ENCODE data around the gene PSMD1. TPM values are rescaled to one million over a fixed set of nuclear protein-coding genes. Genes with fewer than 3 reads are reported as not detected.

PSMD1 gene
- total RNA-seq, 2 experiments from 2014 or later = 27.9 to 31.3 TPM

GRCh38 chr2:231163011-231163410 lies 106.3 kb downstream of the PSMD1 start:
- Mint-ChIP-seq H3K4me3 (no peak overlapping the region), H3K27ac (no peak overlapping the region), H3K27me3 (no peaks in the 10 kb centered on the region), H3K9me3 (no peaks in the 10 kb centered on the region), H3K36me3 (ENCODE audit: low read depth) (peaks cover 68% of the 10 kb centered on the region), H3K4me1 (ENCODE audit: low read depth) (peaks cover 10% of the 10 kb centered on the region)
- intact Hi-C loops (cut with DNase I, micrococcal nuclease) = loop anchor here in 1 of 2 experiments (10.0 kb wide), 1 partner anchor 58 kb away; no protein-coding TSS in a partner anchor
- no peaks in the 10 kb centered on the region for H3K9me3 ChIP-seq (ENCODE audit: control insufficient read depth in 1 of 2, insufficient read depth in 1 of 2, low read length in 2 of 2)
- ChIA-PET CTCF (interaction anchor here (1.1 kb wide), 1 partner anchor 14 kb away, joined by 3 read pairs; no protein-coding TSS in a partner anchor), POLR2A (no interaction called here)
- ATAC-seq (ENCODE audit: poor library complexity) (no peak), DNase-seq (no peak)
- no peak overlapping the region for H3K27ac ChIP-seq (ENCODE audit: low read depth in 1 of 2, low read length in 2 of 2)
- H3K4me1 ChIP-seq (ENCODE audit: insufficient read depth, low read length) = peaks cover 6% of the 10 kb centered on the region
- no peaks in the 10 kb centered on the region for H3K27me3 ChIP-seq (ENCODE audit: control insufficient read depth in 1 of 2, insufficient read depth in 2 of 2, low read length in 2 of 2)
- no peak for TF ChIP-seq CTCF (IDR thresholded peaks at IDR 0.05)
- H3K4me3 ChIP-seq (ENCODE audit: low read length) = no peak overlapping the region
- H3K36me3 ChIP-seq (ENCODE audit: insufficient read depth, low read length) = peaks cover 66% of the 10 kb centered on the region

DNA sequence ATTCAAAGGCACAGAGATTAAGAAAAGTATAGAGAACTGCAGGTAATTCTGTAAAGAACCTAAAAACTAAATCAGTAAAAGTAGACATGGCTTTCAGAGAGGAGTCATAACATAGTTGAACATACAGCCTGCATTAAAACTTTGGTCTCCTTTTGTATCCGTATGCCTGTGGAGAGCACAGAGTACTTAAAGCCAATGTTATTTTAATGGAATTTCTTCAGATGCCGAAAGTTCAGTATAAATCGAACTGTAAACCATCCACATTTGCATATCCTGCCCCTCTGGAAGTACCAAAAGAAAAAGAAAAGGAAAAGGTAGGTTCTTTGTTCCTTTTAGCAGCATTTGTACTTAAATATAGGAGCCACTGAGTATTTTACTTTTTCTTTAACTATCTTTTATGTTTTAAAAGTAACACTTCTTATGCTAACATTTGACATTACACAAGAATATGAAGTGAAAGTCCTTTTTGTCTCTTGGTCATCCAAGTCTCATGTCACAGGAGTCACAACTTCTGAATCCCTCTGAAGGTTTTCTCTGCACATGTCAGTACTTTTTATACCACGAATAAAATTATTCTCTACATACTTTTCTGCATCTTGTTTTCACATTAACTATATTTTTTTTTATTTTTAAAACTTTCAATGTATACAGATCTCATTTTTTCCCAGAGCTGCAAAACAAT lies 106.9 kb downstream of the PSMD1 start:
- no peak overlapping the region for H3K4me3 ChIP-seq (ENCODE audit: low read length)
- CTCF ChIA-PET = no interaction called here
- H3K4me1 Mint-ChIP-seq (ENCODE audit: low read depth) = peaks cover 10% of the 10 kb centered on the region
- H3K36me3 Mint-ChIP-seq (ENCODE audit: low read depth) = peaks cover 68% of the 10 kb centered on the region
- no peak overlapping the region for H3K27ac ChIP-seq (ENCODE audit: low read depth in 1 of 2, low read length in 2 of 2)
- DNase-seq (no peak), ATAC-seq (ENCODE audit: poor library complexity) (no peak)
- H3K27me3 ChIP-seq (ENCODE audit: control insufficient read depth in 1 of 2, insufficient read depth in 2 of 2, low read length in 2 of 2) = no peaks in the 10 kb centered on the region
- no peaks in the 10 kb centered on the region for H3K9me3 ChIP-seq (ENCODE audit: control insufficient read depth in 1 of 2, insufficient read depth in 1 of 2, low read length in 2 of 2)
- no peaks in the 10 kb centered on the region for H3K9me3 Mint-ChIP-seq
- peaks cover 6% of the 10 kb centered on the region for H3K4me1 ChIP-seq (ENCODE audit: insufficient read depth, low read length)
- H3K27ac Mint-ChIP-seq = no peak overlapping the region
- H3K4me3 Mint-ChIP-seq = no peak overlapping the region
- intact Hi-C loops (cut with DNase I, micrococcal nuclease) = loop anchor here in 1 of 2 experiments (10.0 kb wide), 1 partner anchor 59 kb away; no protein-coding TSS in a partner anchor
- H3K27me3 Mint-ChIP-seq = no peaks in the 10 kb centered on the region
- POLR2A ChIA-PET = no interaction called here
- H3K36me3 ChIP-seq (ENCODE audit: insufficient read depth, low read length) = peaks cover 65% of the 10 kb centered on the region
- no peak for TF ChIP-seq CTCF (IDR thresholded peaks at IDR 0.05)

DNA sequence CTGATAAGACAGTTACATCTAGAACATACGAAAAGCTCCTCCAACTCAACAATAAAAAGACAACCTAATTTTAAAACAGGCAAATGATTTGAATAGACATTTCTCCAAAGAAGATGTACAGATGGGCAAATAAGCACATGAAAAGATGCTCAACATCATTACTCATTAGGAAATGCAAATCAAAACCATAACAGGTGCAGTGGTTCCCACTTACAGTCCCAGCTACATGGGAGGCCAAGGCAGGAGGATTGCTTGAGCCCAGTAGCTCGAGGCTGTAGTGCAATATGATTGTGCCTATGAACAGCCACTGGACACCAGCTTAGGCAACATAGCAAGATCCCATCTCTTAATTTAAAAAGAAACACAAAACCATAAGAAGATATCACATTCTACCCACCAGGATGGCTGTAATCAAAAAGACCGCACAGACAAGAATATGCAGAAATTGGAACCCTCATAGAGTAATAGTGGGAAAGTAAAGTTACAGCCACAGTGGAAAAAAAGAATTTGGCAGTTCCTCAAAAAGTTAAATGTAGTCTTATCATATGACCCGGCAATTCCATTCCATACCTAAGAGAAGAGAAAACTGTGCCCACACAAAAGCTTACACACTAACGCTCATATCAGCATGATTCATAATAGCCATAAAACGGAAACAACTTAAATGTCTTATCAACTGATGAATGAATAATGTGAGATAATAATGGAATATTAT lies 111.2 kb downstream of the PSMD1 start:
- Mint-ChIP-seq H3K4me3 (no peak overlapping the region), H3K9me3 (no peaks in the 10 kb centered on the region), H3K4me1 (ENCODE audit: low read depth) (no peaks in the 10 kb centered on the region), H3K27me3 (no peaks in the 10 kb centered on the region), H3K36me3 (ENCODE audit: low read depth) (peaks cover 88% of the 10 kb centered on the region), H3K27ac (no peak overlapping the region)
- no peak overlapping the region for H3K4me3 ChIP-seq (ENCODE audit: low read length)
- no peak for DNase-seq
- ChIA-PET CTCF (no interaction called here), POLR2A (no interaction called here)
- H3K27me3 ChIP-seq (ENCODE audit: control insufficient read depth in 1 of 2, insufficient read depth in 2 of 2, low read length in 2 of 2) = no peaks in the 10 kb centered on the region
- TF ChIP-seq CTCF (IDR thresholded peaks at IDR 0.05) = no peak
- H3K36me3 ChIP-seq (ENCODE audit: insufficient read depth, low read length) = peaks cover 82% of the 10 kb centered on the region
- H3K4me1 ChIP-seq (ENCODE audit: insufficient read depth, low read length) = no peaks in the 10 kb centered on the region
- intact Hi-C loops (cut with DNase I, micrococcal nuclease) = loop anchor here in 1 of 2 experiments (10.0 kb wide), 1 partner anchor 63 kb away; no protein-coding TSS in a partner anchor
- no peaks in the 10 kb centered on the region for H3K9me3 ChIP-seq (ENCODE audit: control insufficient read depth in 1 of 2, insufficient read depth in 1 of 2, low read length in 2 of 2)
- ATAC-seq (ENCODE audit: poor library complexity) = no peak
- no peak overlapping the region for H3K27ac ChIP-seq (ENCODE audit: low read depth in 1 of 2, low read length in 2 of 2)

Data from CD4-positive, alpha-beta T cell (primary cell).